Fibroblast of lung (primary cell): ENCODE data around the gene NCOA1. TPM values are rescaled to one million over a fixed set of nuclear protein-coding genes. Genes with fewer than 3 reads are reported as not detected.

Experiments
- DNase-seq, 2 donors: peaks; one replicate each; pipeline versions ENCODE4 v3.0.0 to v3.0.0-alpha.2; 2010; ENCODE audit warnings: low read depth in 2 of 2
- H2AFZ ChIP-seq: 2 replicates; pipeline ENCODE4 v1.5.1; 2012; ENCODE audit warnings: low read length, control low read depth, inconsistent platforms
- H3K27ac ChIP-seq: 2 replicates; pipeline ENCODE4 v1.5.1; 2011; ENCODE audit warnings: low read length, control low read depth; ENCODE audit not compliant: insufficient read depth
- H3K27me3 ChIP-seq: 2 replicates; pipeline ENCODE4 v1.5.1; 2011; ENCODE audit warnings: mild to moderate bottlenecking, low read length; ENCODE audit not compliant: control insufficient read depth, insufficient read depth
- H3K36me3 ChIP-seq: 2 replicates; pipeline ENCODE4 v1.5.1; 2011; ENCODE audit warnings: low read length; ENCODE audit not compliant: control insufficient read depth, insufficient read depth
- H3K4me1 ChIP-seq: 2 replicates; pipeline ENCODE4 v1.5.1; 2011; ENCODE audit warnings: low read length; ENCODE audit not compliant: control insufficient read depth, insufficient read depth; ENCODE audit errors: extremely low read depth
- H3K4me2 ChIP-seq: 2 replicates; pipeline ENCODE4 v1.5.1; 2011; ENCODE audit warnings: low read length, control low read depth; ENCODE audit not compliant: insufficient read depth; ENCODE audit errors: extremely low read depth
- H3K4me3 ChIP-seq, 4 experiments: fragments of 200-600 bp in 1 of 4; sonication (generic) in 1 of 4; replicated peaks in 1 of 4; 2 replicates each; pipeline ENCODE4 v1.5.1; 2011 to 2016; ENCODE audit warnings: low read length in 4 of 4, low read depth in 3 of 4, mild to moderate bottlenecking in 3 of 4, control low read depth in 2 of 4, inconsistent platforms in 1 of 4, mixed read lengths in 1 of 4; ENCODE audit not compliant: insufficient read depth in 1 of 4; ENCODE audit errors: control extremely low read depth in 1 of 4
- H3K79me2 ChIP-seq: 2 replicates; pipeline ENCODE4 v1.5.1; 2012; ENCODE audit warnings: mild to moderate bottlenecking, low read length, inconsistent platforms; ENCODE audit not compliant: control insufficient read depth, insufficient read depth
- H3K9ac ChIP-seq: 2 replicates; pipeline ENCODE4 v1.5.1; 2011; ENCODE audit warnings: mild to moderate bottlenecking, low read length, control low read depth; ENCODE audit not compliant: insufficient read depth
- H3K9me3 ChIP-seq: 2 replicates; pipeline ENCODE4 v1.5.1; 2012; ENCODE audit warnings: low read depth, low read length; ENCODE audit not compliant: control insufficient read depth, insufficient read depth
- H4K20me1 ChIP-seq: 2 replicates; pipeline ENCODE4 v1.5.1; 2011; ENCODE audit warnings: low read length; ENCODE audit not compliant: control insufficient read depth, insufficient read depth; ENCODE audit errors: extremely low read depth
- EZH2 ChIP-seq: IDR thresholded peaks from 2 replicates; pipeline ENCODE4 v1.5.1; 2012; ENCODE audit warnings: low read length, control low read depth, mild to moderate bottlenecking; ENCODE audit errors: missing control alignments
- polyA plus RNA-seq, 2 donors: library from polyadenylated mRNA; depleted of rRNA in 1 of 2; stranded (reverse) in 1 of 2; unstranded in 1 of 2; fragments of >200 nt; gene quantifications; 2 replicates each; pipeline ENCODE4 v1.2.1, GENCODE V29; 2011 to 2012; ENCODE audit warnings: missing spikeins in 1 of 2
- total RNA-seq: library from RNA; depleted of rRNA; stranded (reverse); fragments of >200 nt; gene quantifications from 2 replicates; pipeline ENCODE4 v1.2.1, GENCODE V29; 2014
- TF ChIP-seq, protein P1 (sequence below), 2 donors: IDR thresholded peaks in 1 of 2; conservative IDR thresholded peaks in 1 of 2; 1 replicate in 1 of 2; 2 replicates in 1 of 2; pipeline ENCODE4 v1.5.1; 2011 to 2012; ENCODE audit warnings: low read length in 2 of 2, control low read depth in 1 of 2, inconsistent platforms in 1 of 2, low read depth in 1 of 2, mild to moderate bottlenecking in 1 of 2

NCOA1 gene
- total and polyA plus RNA-seq, 2 donors (not counting 1 experiment from before 2014, with no cell fraction given) = 15.5 to 19.8 TPM

- H3K4me3 ChIP-seq = no peak overlapping the region
- peaks cover 2% of the 10 kb centered on the region for H3K4me1 ChIP-seq
- H3K27me3 ChIP-seq = no peaks in the 10 kb centered on the region
- no peak for TF ChIP-seq EZH2
- TF ChIP-seq, protein P1, sequence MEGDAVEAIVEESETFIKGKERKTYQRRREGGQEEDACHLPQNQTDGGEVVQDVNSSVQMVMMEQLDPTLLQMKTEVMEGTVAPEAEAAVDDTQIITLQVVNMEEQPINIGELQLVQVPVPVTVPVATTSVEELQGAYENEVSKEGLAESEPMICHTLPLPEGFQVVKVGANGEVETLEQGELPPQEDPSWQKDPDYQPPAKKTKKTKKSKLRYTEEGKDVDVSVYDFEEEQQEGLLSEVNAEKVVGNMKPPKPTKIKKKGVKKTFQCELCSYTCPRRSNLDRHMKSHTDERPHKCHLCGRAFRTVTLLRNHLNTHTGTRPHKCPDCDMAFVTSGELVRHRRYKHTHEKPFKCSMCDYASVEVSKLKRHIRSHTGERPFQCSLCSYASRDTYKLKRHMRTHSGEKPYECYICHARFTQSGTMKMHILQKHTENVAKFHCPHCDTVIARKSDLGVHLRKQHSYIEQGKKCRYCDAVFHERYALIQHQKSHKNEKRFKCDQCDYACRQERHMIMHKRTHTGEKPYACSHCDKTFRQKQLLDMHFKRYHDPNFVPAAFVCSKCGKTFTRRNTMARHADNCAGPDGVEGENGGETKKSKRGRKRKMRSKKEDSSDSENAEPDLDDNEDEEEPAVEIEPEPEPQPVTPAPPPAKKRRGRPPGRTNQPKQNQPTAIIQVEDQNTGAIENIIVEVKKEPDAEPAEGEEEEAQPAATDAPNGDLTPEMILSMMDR (conservative IDR thresholded peaks at IDR 0.05 in 1 of 2, IDR thresholded peaks at IDR 0.05 in 1 of 2; ENCODE audit: low read depth in 1 of 2, low read length in 2 of 2) = no peak
- H4K20me1 ChIP-seq = no peaks in the 10 kb centered on the region
- no peak for DNase-seq
- no peaks in the 10 kb centered on the region for H3K9me3 ChIP-seq
- H2AFZ ChIP-seq = no peak overlapping the region
- no peaks in the 10 kb centered on the region for H3K79me2 ChIP-seq
- H3K27ac ChIP-seq = no peak overlapping the region
- H3K4me2 ChIP-seq = no peak overlapping the region
- no peak overlapping the region for H3K9ac ChIP-seq
- no peaks in the 10 kb centered on the region for H3K36me3 ChIP-seq
These were observed 5.9 kb upstream of the NCOA1 start for GRCh38 chr2:24485197-24485596.

- H3K79me2 ChIP-seq = no peaks in the 10 kb centered on the region
- H3K4me1 ChIP-seq = peaks cover 2% of the 10 kb centered on the region
These were observed 4.3 kb upstream of the NCOA1 start for GRCh38 chr2:24486636-24487205.

DNA sequence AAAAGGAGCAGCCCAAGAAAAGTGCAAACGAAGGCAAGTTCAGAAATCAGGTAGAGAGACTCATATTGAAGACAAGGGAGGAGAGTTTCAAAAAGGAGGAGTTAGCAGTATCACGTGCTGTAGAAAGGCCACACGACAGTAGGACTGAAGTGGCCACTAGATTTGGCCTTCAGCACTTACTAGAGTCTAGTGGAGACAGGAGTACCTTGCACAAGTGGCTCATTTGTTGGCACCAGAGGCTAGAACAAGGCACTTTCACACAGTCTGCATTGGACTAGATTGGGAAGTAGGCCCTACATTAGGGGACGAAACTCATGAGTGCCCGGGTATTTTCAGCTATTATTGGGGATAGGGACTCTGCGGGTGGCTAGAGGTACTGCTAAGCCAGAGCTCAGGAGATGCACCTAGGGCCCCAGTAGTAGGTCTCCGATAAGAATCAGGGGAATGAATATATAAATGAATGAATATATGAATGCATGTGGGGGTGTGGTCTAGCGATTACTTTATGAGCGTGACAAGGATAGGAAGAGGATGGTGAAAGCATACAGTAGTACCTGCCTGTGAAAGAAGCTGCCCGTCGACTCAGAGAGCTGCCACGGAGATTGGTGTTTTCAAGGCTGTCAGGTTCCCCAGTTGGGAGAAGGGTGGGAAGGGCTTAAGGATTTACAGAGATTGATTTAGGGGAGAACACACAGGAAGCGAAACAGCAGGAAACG lies 1.4 kb upstream of the NCOA1 start:
- Histone ChIP-seq H3K79me2 (peaks cover 2% of the 10 kb centered on the region), H4K20me1 (no peaks in the 10 kb centered on the region), H3K4me3 (peak overlapping the region in 2 of 4 experiments; percentile 37 to 58), H3K27ac (no peak overlapping the region), H3K27me3 (no peaks in the 10 kb centered on the region), H3K4me2 (no peak overlapping the region), H3K9me3 (no peaks in the 10 kb centered on the region), H2AFZ (peak overlapping the region; percentile 57), H3K36me3 (no peaks in the 10 kb centered on the region), H3K9ac (no peak overlapping the region), H3K4me1 (peaks cover 6% of the 10 kb centered on the region)
- no peak for TF ChIP-seq EZH2
- TF ChIP-seq, protein P1 (conservative IDR thresholded peaks at IDR 0.05 in 1 of 2, IDR thresholded peaks at IDR 0.05 in 1 of 2; ENCODE audit: low read depth in 1 of 2, low read length in 2 of 2) = no peak
- no peak for DNase-seq

More at GRCh38 chr2:24486636-24487205, 4.3 kb upstream of the NCOA1 start:
- DNase-seq = no peak
- H3K4me3 ChIP-seq = no peak overlapping the region
- H3K27ac ChIP-seq = no peak overlapping the region
- TF ChIP-seq EZH2 = no peak
- no peaks in the 10 kb centered on the region for H3K36me3 ChIP-seq
- H3K27me3 ChIP-seq = no peaks in the 10 kb centered on the region
- no peaks in the 10 kb centered on the region for H4K20me1 ChIP-seq
- H3K9ac ChIP-seq = no peak overlapping the region
- no peaks in the 10 kb centered on the region for H3K9me3 ChIP-seq
- H3K4me2 ChIP-seq = no peak overlapping the region
- H2AFZ ChIP-seq = no peak overlapping the region
